CD8-positive, alpha-beta memory T cell (primary cell): ENCODE results near the gene SEMA5A. TPM values are rescaled to one million over a fixed set of nuclear protein-coding genes. Genes with fewer than 3 reads are reported as not detected.
"Not testable (repeated sequence)": the region's sequence is repeated elsewhere in the genome, so short reads cannot be mapped to it uniquely, and the experiment has no call there.

Source experiments
- CTCF ChIA-PET: fragments of 350-600 bp; sonication (Branson Sonifier 250); formaldehyde crosslinking; loops from one replicate; lab custom pipeline; 2021; ENCODE audit warnings: antibody characterized with exemption; lab: Charles Lee
- POLR2A ChIA-PET: fragments of 350-600 bp; sonication (Branson Sonifier 250); formaldehyde crosslinking; loops from one replicate; lab custom pipeline; 2021; ENCODE audit warnings: antibody characterized with exemption; lab: Charles Lee
- DNase-seq, 5 donors: peaks; one replicate each; pipeline versions ENCODE4 v3.0.0 to v3.0.0-alpha.2; 2020 to 2022; ENCODE audit warnings: mixed read lengths in 1 of 5
- H3K27ac ChIP-seq: one replicate; pipeline ENCODE4 v1.7.0; 2013; ENCODE audit warnings: low read depth, mild to moderate bottlenecking, low read length, moderate library complexity
- H3K27me3 ChIP-seq: 2 replicates; pipeline ENCODE4 v1.7.0; 2013; ENCODE audit warnings: low read length, mild to moderate bottlenecking; ENCODE audit not compliant: insufficient read depth, poor library complexity, severe bottlenecking
- H3K36me3 ChIP-seq: 2 replicates; pipeline ENCODE4 v1.7.0; 2013; ENCODE audit warnings: mild to moderate bottlenecking, low read length, moderate library complexity; ENCODE audit not compliant: insufficient read depth
- H3K4me1 ChIP-seq: 2 replicates; pipeline ENCODE4 v1.7.0; 2013; ENCODE audit warnings: mild to moderate bottlenecking, low read length, moderate library complexity; ENCODE audit not compliant: insufficient read depth
- H3K4me3 ChIP-seq: 2 replicates; pipeline ENCODE4 v1.7.0; 2013; ENCODE audit warnings: mild to moderate bottlenecking, low read length
- H3K9me3 ChIP-seq: 2 replicates; pipeline ENCODE4 v1.7.0; 2013; ENCODE audit warnings: mild to moderate bottlenecking, low read length
- H3K27ac Mint-ChIP-seq, 8 donors: one replicate each; pipeline ENCODE4 v1.8.0; 2020 to 2021; ENCODE audit warnings: mixed read lengths in 8 of 8, mild to moderate bottlenecking in 6 of 8, inconsistent platforms in 3 of 8, moderate library complexity in 3 of 8
- H3K27me3 Mint-ChIP-seq, 2 donors: one replicate each; pipeline ENCODE4 v1.8.0; 2020 to 2021; ENCODE audit warnings: mixed read lengths in 2 of 2, mild to moderate bottlenecking in 1 of 2, moderate library complexity in 1 of 2
- H3K36me3 Mint-ChIP-seq, 3 donors: one replicate each; pipeline ENCODE4 v1.8.0; 2020 to 2021; ENCODE audit warnings: mixed read lengths in 3 of 3, inconsistent platforms in 1 of 3, mild to moderate bottlenecking in 1 of 3
- H3K4me1 Mint-ChIP-seq, 3 donors: one replicate each; pipeline ENCODE4 v1.8.0; 2020 to 2021; ENCODE audit warnings: mixed read lengths in 3 of 3, inconsistent platforms in 1 of 3, mild to moderate bottlenecking in 1 of 3
- H3K4me3 Mint-ChIP-seq, 7 donors: one replicate each; pipeline ENCODE4 v1.8.0; 2020 to 2021; ENCODE audit warnings: mixed read lengths in 7 of 7, mild to moderate bottlenecking in 6 of 7, moderate library complexity in 4 of 7, inconsistent platforms in 2 of 7
- H3K9me3 Mint-ChIP-seq, 5 donors: one replicate each; pipeline ENCODE4 v1.8.0; 2020 to 2022; ENCODE audit warnings: mixed read lengths in 5 of 5, mild to moderate bottlenecking in 3 of 5, moderate library complexity in 2 of 5, inconsistent platforms in 1 of 5
- polyA plus RNA-seq: library from polyadenylated mRNA; unstranded; fragments of 300-500 nt; fragmentation: Illumina TruSeq; gene quantifications from one replicate; pipeline ENCODE4 v1.2.3, GENCODE V29; 2021
- total RNA-seq, 2 experiments: library from RNA; stranded (reverse); gene quantifications; one replicate each; pipeline ENCODE4 v1.2.3, GENCODE V29; 2021

The SEMA5A gene
- total and polyA plus RNA-seq, 3 experiments from 2014 or later: not detected

- Histone ChIP-seq H3K36me3 (no peaks in the 10 kb centered on the region), H3K4me1 (no peaks in the 10 kb centered on the region), H3K27ac (no peak overlapping the region), H3K27me3 (no peaks in the 10 kb centered on the region), H3K4me3 (no peak overlapping the region), H3K9me3 (no peaks in the 10 kb centered on the region)
- Mint-ChIP-seq H3K36me3 (no peaks in the 10 kb centered on the region), H3K27me3 (no peaks in the 10 kb centered on the region), H3K4me3 (no peak overlapping the region), H3K4me1 (no peaks in the 10 kb centered on the region), H3K9me3 (peaks cover 0 to 16% (median 8%) of the 10 kb centered on the region in 5 donors), H3K27ac (no peak overlapping the region)
- DNase-seq: no peak
- ChIA-PET CTCF (no interaction called here), POLR2A (no interaction called here)
Measured at GRCh38 chr5:9401786-9402472, 143.9 kb downstream of the SEMA5A start.

GRCh38 chr5:9399783-9400182, 146.1 kb downstream of the SEMA5A start:
- H3K27me3 Mint-ChIP-seq, POLR2A ChIA-PET, H3K36me3 Mint-ChIP-seq, DNase-seq, H3K27ac ChIP-seq, H3K27ac Mint-ChIP-seq, H3K4me3 Mint-ChIP-seq, H3K36me3 ChIP-seq, H3K27me3 ChIP-seq, H3K4me1 ChIP-seq, CTCF ChIA-PET, H3K9me3 ChIP-seq, H3K4me1 Mint-ChIP-seq, H3K4me3 ChIP-seq: not testable (repeated sequence)
- H3K9me3 Mint-ChIP-seq: peaks cover 0 to 18% (median 11%) of the 10 kb centered on the region in 5 donors

GRCh38 chr5:9399094-9399493, 146.8 kb downstream of the SEMA5A start:
- Mint-ChIP-seq H3K4me3 (no peak overlapping the region), H3K9me3 (peaks cover 0 to 18% (median 10%) of the 10 kb centered on the region in 5 donors), H3K36me3 (no peaks in the 10 kb centered on the region), H3K4me1 (no peaks in the 10 kb centered on the region), H3K27me3 (no peaks in the 10 kb centered on the region), H3K27ac (no peak overlapping the region)
- Histone ChIP-seq H3K27me3 (no peaks in the 10 kb centered on the region), H3K4me3 (no peak overlapping the region), H3K27ac (no peak overlapping the region), H3K36me3 (no peaks in the 10 kb centered on the region), H3K9me3 (no peaks in the 10 kb centered on the region), H3K4me1 (no peaks in the 10 kb centered on the region)
- no peak for DNase-seq
- POLR2A ChIA-PET: no interaction called here
- CTCF ChIA-PET: no interaction called here

DNA sequence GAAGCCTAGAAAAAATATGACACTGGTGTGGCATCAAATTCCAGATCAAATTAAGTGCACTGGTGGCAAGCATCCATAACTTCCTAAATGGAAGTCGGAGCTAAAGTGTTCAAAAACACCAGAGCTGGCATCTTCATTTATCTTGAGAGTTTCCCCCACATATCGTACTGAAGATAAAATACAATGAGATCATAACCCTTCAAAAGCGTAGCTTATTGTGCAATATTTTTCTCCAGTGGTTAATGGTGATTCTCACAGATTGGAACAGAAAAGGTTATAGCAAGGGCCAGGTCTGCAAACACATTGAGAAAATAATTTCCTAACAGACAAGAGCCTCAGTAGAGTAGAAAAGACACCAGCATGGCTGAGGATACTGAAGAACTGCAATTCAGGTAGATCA, 147.6 kb downstream of the SEMA5A start:
- no peak overlapping the region for H3K27ac ChIP-seq

DNA sequence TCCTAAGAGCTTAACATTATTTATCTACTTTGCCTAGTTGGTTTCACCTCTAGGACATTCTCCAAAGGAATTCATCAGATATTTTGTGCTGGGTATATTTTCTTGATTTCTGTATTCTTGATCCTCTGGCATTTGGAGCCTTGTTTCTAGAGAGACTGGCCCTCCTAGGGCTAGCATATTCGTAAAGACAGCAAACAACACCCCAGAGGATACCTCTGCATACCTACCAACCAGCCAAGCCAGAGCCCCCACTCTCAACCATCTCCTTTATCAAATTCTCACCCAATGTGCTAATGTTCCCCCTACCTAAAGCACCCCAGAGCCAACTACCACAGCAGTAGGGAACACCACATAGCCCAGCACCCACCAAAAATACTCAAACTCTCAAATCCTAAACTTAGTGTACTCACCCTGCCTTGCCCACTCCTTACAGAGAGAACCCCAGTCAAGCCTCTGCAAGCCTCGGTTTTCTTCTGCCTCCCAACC, 149.5 kb downstream of the SEMA5A start:
- DNase-seq: no peak
- H3K27me3 Mint-ChIP-seq: no peaks in the 10 kb centered on the region
- Histone ChIP-seq H3K4me3 (no peak overlapping the region), H3K9me3 (no peaks in the 10 kb centered on the region), H3K27ac (no peak overlapping the region), H3K27me3 (no peaks in the 10 kb centered on the region), H3K4me1 (no peaks in the 10 kb centered on the region), H3K36me3 (no peaks in the 10 kb centered on the region)
- POLR2A ChIA-PET: no interaction called here
- H3K9me3 Mint-ChIP-seq: peaks cover 0 to 19% (median 12%) of the 10 kb centered on the region in 5 donors
- H3K4me1 Mint-ChIP-seq: no peaks in the 10 kb centered on the region
- no peak overlapping the region for H3K27ac Mint-ChIP-seq
- no peak overlapping the region for H3K4me3 Mint-ChIP-seq
- no peaks in the 10 kb centered on the region for H3K36me3 Mint-ChIP-seq
- CTCF ChIA-PET: no interaction called here

More for the DNA sequence above, 147.6 kb downstream of the SEMA5A start:
- no peak overlapping the region for H3K27ac Mint-ChIP-seq
- H3K9me3 Mint-ChIP-seq: peaks cover 0 to 18% (median 10%) of the 10 kb centered on the region in 5 donors
- Histone ChIP-seq H3K27me3 (no peaks in the 10 kb centered on the region), H3K4me1 (no peaks in the 10 kb centered on the region), H3K36me3 (no peaks in the 10 kb centered on the region), H3K4me3 (no peak overlapping the region), H3K9me3 (no peaks in the 10 kb centered on the region)
- H3K4me3 Mint-ChIP-seq: no peak overlapping the region
- POLR2A ChIA-PET: no interaction called here
- no peaks in the 10 kb centered on the region for H3K4me1 Mint-ChIP-seq
- H3K36me3 Mint-ChIP-seq: no peaks in the 10 kb centered on the region
- DNase-seq: no peak
- no peaks in the 10 kb centered on the region for H3K27me3 Mint-ChIP-seq
- CTCF ChIA-PET: no interaction called here

DNA sequence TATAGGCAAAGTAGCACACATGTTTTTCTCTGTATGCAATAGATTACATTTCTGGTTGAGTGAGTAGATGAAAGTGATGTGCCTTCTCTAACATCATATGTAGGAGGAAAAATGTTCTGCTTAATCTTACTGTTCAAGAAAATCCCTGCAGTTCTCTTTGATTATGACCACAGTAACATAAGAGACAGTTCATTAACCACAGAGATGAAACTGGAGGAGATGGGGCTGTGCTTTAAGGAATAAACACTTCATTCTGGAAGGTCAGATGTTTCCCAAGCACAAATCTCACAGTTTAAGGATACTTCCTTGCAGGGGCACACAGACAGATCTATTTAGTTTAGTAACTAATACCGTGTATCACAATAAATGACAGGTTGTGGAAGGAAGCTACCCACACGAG, 150.2 kb downstream of the SEMA5A start:
- no peak overlapping the region for H3K4me3 Mint-ChIP-seq
- no peak overlapping the region for H3K4me3 ChIP-seq
- H3K27ac Mint-ChIP-seq: no peak overlapping the region
- H3K27ac ChIP-seq: no peak overlapping the region
- POLR2A ChIA-PET: no interaction called here
- CTCF ChIA-PET: no interaction called here
- no peaks in the 10 kb centered on the region for H3K27me3 ChIP-seq
- H3K4me1 Mint-ChIP-seq: no peaks in the 10 kb centered on the region
- no peaks in the 10 kb centered on the region for H3K36me3 Mint-ChIP-seq
- no peaks in the 10 kb centered on the region for H3K36me3 ChIP-seq
- no peaks in the 10 kb centered on the region for H3K9me3 ChIP-seq
- peaks cover 0 to 20% (median 12%) of the 10 kb centered on the region in 5 donors for H3K9me3 Mint-ChIP-seq
- DNase-seq: no peak
- no peaks in the 10 kb centered on the region for H3K27me3 Mint-ChIP-seq
- H3K4me1 ChIP-seq: no peaks in the 10 kb centered on the region

- no peaks in the 10 kb centered on the region for H3K27me3 ChIP-seq
- Mint-ChIP-seq H3K27ac (no peak overlapping the region), H3K9me3 (peaks cover under 1 to 16% (median 9%) of the 10 kb centered on the region in 5 donors), H3K4me3 (no peak overlapping the region), H3K4me1 (no peaks in the 10 kb centered on the region), H3K36me3 (no peaks in the 10 kb centered on the region), H3K27me3 (no peaks in the 10 kb centered on the region)
- ChIA-PET CTCF (no interaction called here), POLR2A (no interaction called here)
- no peaks in the 10 kb centered on the region for H3K9me3 ChIP-seq
- no peak overlapping the region for H3K4me3 ChIP-seq
- H3K4me1 ChIP-seq: no peaks in the 10 kb centered on the region
- DNase-seq: no peak
- no peaks in the 10 kb centered on the region for H3K36me3 ChIP-seq
- H3K27ac ChIP-seq: no peak overlapping the region
Measured at GRCh38 chr5:9394221-9394620, 151.7 kb downstream of the SEMA5A start.

- peaks cover 0 to 2% (median 0%) of the 10 kb centered on the region in 3 donors for H3K36me3 Mint-ChIP-seq
- POLR2A ChIA-PET: no interaction called here
Measured at GRCh38 chr5:9392625-9393024, 153.2 kb downstream of the SEMA5A start.

More at GRCh38 chr5:9392625-9393024, 153.2 kb downstream of the SEMA5A start:
- Mint-ChIP-seq H3K27ac (no peak overlapping the region), H3K4me3 (no peak overlapping the region), H3K4me1 (no peaks in the 10 kb centered on the region), H3K9me3 (peaks cover 3 to 17% (median 10%) of the 10 kb centered on the region in 5 donors), H3K27me3 (no peaks in the 10 kb centered on the region)
- Histone ChIP-seq H3K4me1 (no peaks in the 10 kb centered on the region), H3K4me3 (no peak overlapping the region), H3K27ac (no peak overlapping the region), H3K27me3 (no peaks in the 10 kb centered on the region), H3K9me3 (no peaks in the 10 kb centered on the region), H3K36me3 (no peaks in the 10 kb centered on the region)
- no peak for DNase-seq
- CTCF ChIA-PET: no interaction called here
